ENCODE results near the gene RBM10.
A peak's percentile ranks its signal among the peaks of the same experiment; 100 is the strongest.
"Not testable (repeated sequence)": the region's sequence is repeated elsewhere in the genome, so short reads cannot be mapped to it uniquely, and the experiment has no call there.

RBM10 gene

GRCh38 chrX:47144626-47145394 lies at the start of gene RBM10, which contains the start of gene NDUFB11:
Gene RBM10, plus strand, starts transcription at chrX:47145221. Its CDS starts 2,261 bp downstream, at chrX:47147482.
Gene NDUFB11, minus strand, starts transcription at chrX:47144702. Its CDS starts 23 bp downstream, at chrX:47144679.
- peak; percentile 81 to 86 for DNase-seq

- no peak for DNase-seq
Observed at GRCh38 chrX:47097018-47097417, 48.0 kb upstream of the RBM10 start.

GRCh38 chrX:47098338-47099094 lies 46.5 kb upstream of the RBM10 start:
- DNase-seq = no peak

- DNase-seq = no peak
Observed at GRCh38 chrX:47101206-47101605, 43.8 kb upstream of the RBM10 start.

- not testable (repeated sequence) for DNase-seq
Observed at GRCh38 chrX:47110936-47111615, 33.9 kb upstream of the RBM10 start.

- no peak for DNase-seq
Observed at GRCh38 chrX:47112316-47112954, 32.6 kb upstream of the RBM10 start.

- not testable (repeated sequence) for DNase-seq
Observed at GRCh38 chrX:47116551-47117110, 28.4 kb upstream of the RBM10 start.

GRCh38 chrX:47124466-47124865 lies 20.6 kb upstream of the RBM10 start:
- not testable (repeated sequence) for DNase-seq

GRCh38 chrX:47129157-47129898 lies 15.7 kb upstream of the RBM10 start:
- peak; percentile 80 to 89 for DNase-seq

GRCh38 chrX:47129899-47130358 lies 15.1 kb upstream of the RBM10 start:
- no peak for DNase-seq

- DNase-seq = no peak
Observed at GRCh38 chrX:47133493-47133892, 11.5 kb upstream of the RBM10 start.

GRCh38 chrX:47135650-47136049 lies 9.4 kb upstream of the RBM10 start:
- DNase-seq = not testable (repeated sequence)

GRCh38 chrX:47138171-47138570 lies 6.8 kb upstream of the RBM10 start:
- no peak for DNase-seq

- no peak for DNase-seq
Observed at GRCh38 chrX:47143894-47144625, 961 bp upstream of the RBM10 start.

- no peak for DNase-seq
Observed at GRCh38 chrX:47145395-47146120, 537 bp downstream of the RBM10 start.

- DNase-seq = no peak
Observed at GRCh38 chrX:47146121-47146935, 1.3 kb downstream of the RBM10 start.

GRCh38 chrX:47146936-47147859 lies 2.2 kb downstream of the RBM10 start:
- DNase-seq = no peak

GRCh38 chrX:47148946-47149345 lies 3.9 kb downstream of the RBM10 start:
- no peak for DNase-seq

Data from activated CD4-positive, alpha-beta T cell treated with anti-CD3 and anti-CD28 coated beads for 4 hours (primary cell).